Astrocyte (in vitro differentiated cells and primary cell): Measurements from ENCODE around the gene ADAMTS19. TPM values are rescaled to one million over a fixed set of nuclear protein-coding genes. Genes with fewer than 3 reads are reported as not detected.

ENCODE experiments used
- DNase-seq: peaks from one replicate; pipeline ENCODE4 v3.0.0-alpha.2; 2010; ENCODE audit warnings: low read depth
- FAIRE-seq: peaks from 2 replicates; lab custom pipeline; 2011; peaks lifted over from hg19 to GRCh38; lab: Jason Lieb, UNC
- H2AFZ ChIP-seq: 2 replicates; pipeline ENCODE4 v1.6.0; 2012; ENCODE audit warnings: low read depth, low read length, inconsistent platforms
- H3K27ac ChIP-seq: 2 replicates; pipeline ENCODE4 v1.5.1; 2011; ENCODE audit warnings: low read depth, low read length, inconsistent platforms
- H3K27me3 ChIP-seq: 2 replicates; pipeline ENCODE4 v1.6.0; 2011; ENCODE audit warnings: low read length, inconsistent platforms; ENCODE audit not compliant: insufficient read depth
- H3K36me3 ChIP-seq: 2 replicates; pipeline ENCODE4 v1.5.1; 2011; ENCODE audit warnings: low read length, inconsistent platforms; ENCODE audit not compliant: insufficient read depth
- H3K4me1 ChIP-seq: 2 replicates; pipeline ENCODE4 v1.5.1; 2011; ENCODE audit warnings: low read length, inconsistent platforms; ENCODE audit not compliant: insufficient read depth
- H3K4me2 ChIP-seq: 2 replicates; pipeline ENCODE4 v1.6.0; 2012; ENCODE audit warnings: low read length, inconsistent platforms
- H3K4me3 ChIP-seq: 2 replicates; pipeline ENCODE4 v1.5.1; 2011; ENCODE audit warnings: low read depth, mild to moderate bottlenecking, low read length, inconsistent platforms; ENCODE audit not compliant: insufficient read depth
- H3K79me2 ChIP-seq: 2 replicates; pipeline ENCODE4 v1.6.0; 2012; ENCODE audit warnings: mild to moderate bottlenecking, low read length, inconsistent platforms; ENCODE audit not compliant: insufficient read depth
- H3K9ac ChIP-seq: 2 replicates; pipeline ENCODE4 v1.6.0; 2012; ENCODE audit warnings: mild to moderate bottlenecking, low read length, inconsistent platforms
- H3K9me3 ChIP-seq: 2 replicates; pipeline ENCODE4 v1.5.1; 2012; ENCODE audit warnings: low read depth, mild to moderate bottlenecking, low read length, inconsistent platforms; ENCODE audit not compliant: insufficient read depth
- H4K20me1 ChIP-seq: 2 replicates; pipeline ENCODE4 v1.6.0; 2012; ENCODE audit warnings: low read length, inconsistent platforms; ENCODE audit not compliant: insufficient read depth
- H3K27ac Mint-ChIP-seq: one replicate; pipeline ENCODE4 v1.8.0; 2021; ENCODE audit warnings: mild to moderate bottlenecking, mixed read lengths; ENCODE audit not compliant: unreplicated experiment
- H3K27me3 Mint-ChIP-seq: one replicate; pipeline ENCODE4 v1.8.0; 2021; ENCODE audit warnings: low read depth, mixed read lengths; ENCODE audit not compliant: unreplicated experiment
- H3K36me3 Mint-ChIP-seq: one replicate; pipeline ENCODE4 v1.8.0; 2021; ENCODE audit warnings: low read depth, mixed read lengths; ENCODE audit not compliant: unreplicated experiment
- H3K4me1 Mint-ChIP-seq: one replicate; pipeline ENCODE4 v1.8.0; 2021; ENCODE audit warnings: low read depth, mixed read lengths; ENCODE audit not compliant: unreplicated experiment
- H3K4me3 Mint-ChIP-seq: one replicate; pipeline ENCODE4 v1.8.0; 2021; ENCODE audit warnings: mild to moderate bottlenecking, moderate library complexity, mixed read lengths; ENCODE audit not compliant: unreplicated experiment
- H3K9me3 Mint-ChIP-seq: one replicate; pipeline ENCODE4 v1.8.0; 2021; ENCODE audit warnings: mild to moderate bottlenecking, mixed read lengths; ENCODE audit not compliant: unreplicated experiment
- CTCF ChIP-seq: IDR thresholded peaks from 2 replicates; pipeline ENCODE4 v1.5.1; 2011; ENCODE audit warnings: low read depth, mild to moderate bottlenecking, inconsistent platforms, low read length, moderate library complexity; ENCODE audit not compliant: insufficient read depth
- EZH2 ChIP-seq: IDR thresholded peaks from 2 replicates; pipeline ENCODE4 v1.6.1; 2012; ENCODE audit warnings: mild to moderate bottlenecking, low read length, inconsistent platforms; ENCODE audit not compliant: insufficient read depth
- total RNA-seq: library from RNA; stranded (reverse); gene quantifications from 2 replicates; pipeline ENCODE4 v1.2.1, GENCODE V29; 2021

The ADAMTS19 gene
- total RNA-seq, 1 donor from 2014 or later: 0.61 TPM

GRCh38 chr5:129745997-129746396 lies 285.9 kb downstream of the ADAMTS19 start:
- Mint-ChIP-seq H3K9me3 (no peaks in the 10 kb centered on the region), H3K4me1 (peaks cover 11% of the 10 kb centered on the region)
- TF ChIP-seq EZH2 (no peak), CTCF (no peak)

GRCh38 chr5:129746876-129747275 lies 286.8 kb downstream of the ADAMTS19 start:
- Histone ChIP-seq H3K27me3 (no peaks in the 10 kb centered on the region), H3K36me3 (no peaks in the 10 kb centered on the region), H3K4me3 (no peak overlapping the region), H3K9ac (no peak overlapping the region), H3K27ac (no peak overlapping the region), H3K4me2 (no peak overlapping the region), H4K20me1 (no peaks in the 10 kb centered on the region), H3K79me2 (no peaks in the 10 kb centered on the region), H3K9me3 (no peaks in the 10 kb centered on the region), H3K4me1 (no peaks in the 10 kb centered on the region), H2AFZ (no peak overlapping the region)
- TF ChIP-seq CTCF: no peak
- no peak for TF ChIP-seq EZH2
- no peak for DNase-seq
- Mint-ChIP-seq H3K27me3 (no peaks in the 10 kb centered on the region), H3K4me1 (peaks cover 11% of the 10 kb centered on the region), H3K36me3 (no peaks in the 10 kb centered on the region), H3K27ac (no peak overlapping the region), H3K4me3 (no peak overlapping the region), H3K9me3 (no peaks in the 10 kb centered on the region)
- no peak for FAIRE-seq

More at GRCh38 chr5:129745997-129746396, 285.9 kb downstream of the ADAMTS19 start:
- H3K9me3 ChIP-seq: no peaks in the 10 kb centered on the region
- DNase-seq (no peak), FAIRE-seq (no peak)
- no peak overlapping the region for H3K4me3 Mint-ChIP-seq
- H3K4me3 ChIP-seq: no peak overlapping the region
- H3K79me2 ChIP-seq: no peaks in the 10 kb centered on the region
- H3K27ac ChIP-seq: no peak overlapping the region
- H3K9ac ChIP-seq: no peak overlapping the region
- no peaks in the 10 kb centered on the region for H3K36me3 ChIP-seq
- no peaks in the 10 kb centered on the region for H4K20me1 ChIP-seq
- H3K4me2 ChIP-seq: no peak overlapping the region
- no peaks in the 10 kb centered on the region for H3K36me3 Mint-ChIP-seq
- H3K27me3 ChIP-seq: no peaks in the 10 kb centered on the region
- H3K27me3 Mint-ChIP-seq: no peaks in the 10 kb centered on the region
- no peak overlapping the region for H2AFZ ChIP-seq
- no peaks in the 10 kb centered on the region for H3K4me1 ChIP-seq
- no peak overlapping the region for H3K27ac Mint-ChIP-seq

- Mint-ChIP-seq H3K9me3 (no peaks in the 10 kb centered on the region), H3K4me3 (no peak within 1 kb of the TSS), H3K27me3 (no peaks in the 10 kb centered on the region), H3K4me1 (peaks cover 11% of the 10 kb centered on the region), H3K36me3 (no peaks in the 10 kb centered on the region), H3K27ac (no peak within 1 kb of the TSS)
- H3K9ac ChIP-seq: no peak within 1 kb of the TSS
- no peak within 1 kb of the TSS for H3K4me3 ChIP-seq
- H3K4me1 ChIP-seq: no peaks in the 10 kb centered on the region
- no peak for DNase-seq
- H3K4me2 ChIP-seq: no peak within 1 kb of the TSS
- no peak for FAIRE-seq
- no peaks in the 10 kb centered on the region for H3K36me3 ChIP-seq
- H3K79me2 ChIP-seq: no peaks in the 10 kb centered on the region
- no peak within 1 kb of the TSS for H2AFZ ChIP-seq
- no peak for TF ChIP-seq EZH2
- no peak for TF ChIP-seq CTCF
- no peaks in the 10 kb centered on the region for H3K9me3 ChIP-seq
- H3K27ac ChIP-seq: no peak within 1 kb of the TSS
- H4K20me1 ChIP-seq: no peaks in the 10 kb centered on the region
- no peaks in the 10 kb centered on the region for H3K27me3 ChIP-seq
Measured at GRCh38 chr5:129747572-129748407, 287.7 kb downstream of the ADAMTS19 start, which contains the start of gene MINAR2. Gene MINAR2 (plus strand): TSS chr5:129748094. CDS start chr5:129748191, 97 bp downstream.
